KMS-11 (cell line): ENCODE results near the gene GLB1L3.
"Not testable (repeated sequence)": the region's sequence is repeated elsewhere in the genome, so short reads cannot be mapped to it uniquely, and the experiment has no call there.

Experiments used
- H2AFZ ChIP-seq: fragments of 200-600 bp; sonication (generic); 2 replicates; pipeline ENCODE4 v1.6.1; 2016; ENCODE audit warnings: antibody characterized with exemption, mixed run types, low read depth
- H3K27ac ChIP-seq: fragments of 200-600 bp; sonication (generic); 2 replicates; pipeline ENCODE4 v1.6.1; 2016; ENCODE audit warnings: mild to moderate bottlenecking, mixed run types
- H3K27me3 ChIP-seq: fragments of 200-600 bp; sonication (generic); 2 replicates; pipeline ENCODE4 v1.6.1; 2017; ENCODE audit warnings: mild to moderate bottlenecking, low read depth, mixed run types, moderate library complexity; ENCODE audit not compliant: insufficient read depth
- H3K36me3 ChIP-seq: fragments of 200-600 bp; sonication (generic); 2 replicates; pipeline ENCODE4 v1.6.1; 2017; ENCODE audit warnings: mild to moderate bottlenecking, mixed run types; ENCODE audit not compliant: insufficient read depth
- H3K4me1 ChIP-seq: fragments of 200-600 bp; sonication (generic); 2 replicates; pipeline ENCODE4 v1.6.1; 2016; ENCODE audit warnings: mild to moderate bottlenecking, low read depth, mixed run types; ENCODE audit not compliant: poor library complexity, severe bottlenecking
- H3K4me2 ChIP-seq: fragments of 200-600 bp; sonication (generic); 2 replicates; pipeline ENCODE4 v1.7.0; 2016; ENCODE audit warnings: mild to moderate bottlenecking, mixed run types
- H3K4me3 ChIP-seq: fragments of 200-600 bp; sonication (generic); IDR thresholded peaks from 2 replicates; pipeline ENCODE4 v1.6.1; 2017; ENCODE audit warnings: low read depth, low read length, mixed read lengths; ENCODE audit not compliant: insufficient read depth
- H3K79me2 ChIP-seq: fragments of 200-600 bp; sonication (generic); 2 replicates; pipeline ENCODE4 v1.6.1; 2016; ENCODE audit warnings: low read depth, mixed run types; ENCODE audit not compliant: insufficient read depth
- H3K9ac ChIP-seq: fragments of 200-600 bp; sonication (generic); 2 replicates; pipeline ENCODE4 v1.6.1; 2016; ENCODE audit warnings: mild to moderate bottlenecking, mixed run types
- H4K20me1 ChIP-seq: fragments of 200-600 bp; sonication (generic); 2 replicates; pipeline ENCODE4 v1.6.1; 2016; ENCODE audit warnings: mild to moderate bottlenecking, mixed run types; ENCODE audit not compliant: insufficient read depth
- TF ChIP-seq, protein P1 (sequence below): fragments of 200-600 bp; sonication (generic); conservative IDR thresholded peaks from 2 replicates; pipeline ENCODE4 v1.6.1; 2017; ENCODE audit warnings: low read depth, mild to moderate bottlenecking, antibody characterized with exemption, low read length, moderate library complexity, mixed read lengths

GLB1L3 gene

DNA sequence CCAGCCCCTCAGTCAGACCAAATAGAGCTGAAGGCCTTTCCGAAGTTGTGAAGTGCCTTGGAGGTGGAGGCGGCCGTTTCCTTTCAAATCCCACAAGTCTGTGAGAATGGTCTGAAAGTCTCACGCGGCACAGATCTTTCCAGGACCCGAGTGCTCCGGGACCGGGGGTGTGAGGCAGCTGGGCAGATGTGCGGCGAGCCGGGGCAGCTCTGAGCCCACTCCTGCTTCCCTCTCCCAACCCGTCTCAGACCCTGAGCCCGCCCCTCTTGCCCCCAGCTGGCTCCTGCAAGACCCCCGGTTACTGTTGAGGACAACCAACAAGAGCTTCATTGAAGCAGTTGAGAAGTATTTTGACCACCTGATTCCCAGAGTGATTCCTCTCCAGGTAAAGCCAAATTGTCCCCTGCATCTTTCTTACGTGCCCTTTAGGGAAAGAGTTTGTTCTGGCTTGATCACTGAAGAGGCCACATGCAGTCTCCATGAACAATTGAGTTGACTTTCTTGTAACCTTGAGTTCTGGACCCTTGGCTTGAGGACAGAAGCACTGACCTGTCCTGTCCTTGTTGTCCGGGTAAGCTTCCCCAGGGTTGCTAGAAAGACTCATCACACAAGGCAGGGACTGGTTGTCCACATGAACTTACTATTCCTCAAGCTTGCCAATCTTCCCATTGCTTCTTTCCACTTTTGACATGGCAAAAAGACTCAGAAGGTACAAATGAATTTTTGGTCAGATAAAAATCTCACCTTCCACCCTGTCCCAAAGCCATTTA lies 7.5 kb downstream of the GLB1L3 start:
- Histone ChIP-seq H3K9ac (no peak overlapping the region), H3K27me3 (no peaks in the 10 kb centered on the region), H3K36me3 (no peaks in the 10 kb centered on the region), H2AFZ (no peak overlapping the region), H4K20me1 (no peaks in the 10 kb centered on the region), H3K4me3 (no peak overlapping the region), H3K4me2 (no peak overlapping the region), H3K79me2 (no peaks in the 10 kb centered on the region), H3K4me1 (no peaks in the 10 kb centered on the region), H3K27ac (no peak overlapping the region)
- TF ChIP-seq, protein P1, sequence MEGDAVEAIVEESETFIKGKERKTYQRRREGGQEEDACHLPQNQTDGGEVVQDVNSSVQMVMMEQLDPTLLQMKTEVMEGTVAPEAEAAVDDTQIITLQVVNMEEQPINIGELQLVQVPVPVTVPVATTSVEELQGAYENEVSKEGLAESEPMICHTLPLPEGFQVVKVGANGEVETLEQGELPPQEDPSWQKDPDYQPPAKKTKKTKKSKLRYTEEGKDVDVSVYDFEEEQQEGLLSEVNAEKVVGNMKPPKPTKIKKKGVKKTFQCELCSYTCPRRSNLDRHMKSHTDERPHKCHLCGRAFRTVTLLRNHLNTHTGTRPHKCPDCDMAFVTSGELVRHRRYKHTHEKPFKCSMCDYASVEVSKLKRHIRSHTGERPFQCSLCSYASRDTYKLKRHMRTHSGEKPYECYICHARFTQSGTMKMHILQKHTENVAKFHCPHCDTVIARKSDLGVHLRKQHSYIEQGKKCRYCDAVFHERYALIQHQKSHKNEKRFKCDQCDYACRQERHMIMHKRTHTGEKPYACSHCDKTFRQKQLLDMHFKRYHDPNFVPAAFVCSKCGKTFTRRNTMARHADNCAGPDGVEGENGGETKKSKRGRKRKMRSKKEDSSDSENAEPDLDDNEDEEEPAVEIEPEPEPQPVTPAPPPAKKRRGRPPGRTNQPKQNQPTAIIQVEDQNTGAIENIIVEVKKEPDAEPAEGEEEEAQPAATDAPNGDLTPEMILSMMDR = no peak

- not testable (repeated sequence) for H3K4me3 ChIP-seq, H4K20me1 ChIP-seq, H3K79me2 ChIP-seq, H3K9ac ChIP-seq, H3K27me3 ChIP-seq, H3K4me1 ChIP-seq, H2AFZ ChIP-seq, H3K36me3 ChIP-seq, H3K4me2 ChIP-seq, H3K27ac ChIP-seq
Observed at GRCh38 chr11:134284349-134284748, 8.2 kb downstream of the GLB1L3 start.

GRCh38 chr11:134287561-134287960 lies 11.4 kb downstream of the GLB1L3 start:
- H3K9ac ChIP-seq = no peak overlapping the region
- H3K36me3 ChIP-seq = no peaks in the 10 kb centered on the region

DNA sequence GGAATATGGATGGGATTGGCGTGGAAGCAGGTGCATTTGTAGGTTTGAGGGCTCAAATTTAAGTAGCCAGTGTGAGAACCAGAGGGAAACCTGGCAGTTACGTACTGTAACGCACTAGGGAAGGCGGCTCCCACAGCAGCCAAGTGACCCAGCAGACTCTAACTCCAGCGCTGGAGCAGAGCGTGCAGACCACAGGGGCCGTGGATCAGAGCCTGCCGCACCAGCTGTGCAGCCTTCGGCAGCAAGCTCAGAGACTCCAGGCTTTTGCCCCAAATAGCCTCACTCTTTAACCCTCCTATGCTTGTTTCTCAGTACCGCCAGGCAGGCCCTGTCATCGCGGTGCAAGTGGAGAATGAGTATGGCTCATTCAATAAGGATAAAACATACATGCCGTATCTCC lies 12.3 kb downstream of the GLB1L3 start:
- Histone ChIP-seq H3K4me1 (no peaks in the 10 kb centered on the region), H3K4me3 (no peak overlapping the region), H3K4me2 (no peak overlapping the region), H3K36me3 (no peaks in the 10 kb centered on the region), H3K79me2 (no peaks in the 10 kb centered on the region), H3K27me3 (no peaks in the 10 kb centered on the region), H3K9ac (no peak overlapping the region), H2AFZ (no peak overlapping the region), H4K20me1 (no peaks in the 10 kb centered on the region), H3K27ac (no peak overlapping the region)
- TF ChIP-seq, protein P1 = no peak

More at GRCh38 chr11:134287561-134287960, 11.4 kb downstream of the GLB1L3 start:
- no peak overlapping the region for H3K4me2 ChIP-seq
- no peak overlapping the region for H3K4me3 ChIP-seq
- H4K20me1 ChIP-seq = no peaks in the 10 kb centered on the region
- no peak overlapping the region for H3K27ac ChIP-seq
- no peaks in the 10 kb centered on the region for H3K4me1 ChIP-seq
- H2AFZ ChIP-seq = no peak overlapping the region
- TF ChIP-seq, protein P1 = no peak
- no peaks in the 10 kb centered on the region for H3K79me2 ChIP-seq
- H3K27me3 ChIP-seq = no peaks in the 10 kb centered on the region

GRCh38 chr11:134289167-134289566 lies 13.0 kb downstream of the GLB1L3 start:
- TF ChIP-seq, protein P1 = no peak
- H3K36me3 ChIP-seq = no peaks in the 10 kb centered on the region
- no peaks in the 10 kb centered on the region for H4K20me1 ChIP-seq
- no peaks in the 10 kb centered on the region for H3K79me2 ChIP-seq
- no peaks in the 10 kb centered on the region for H3K27me3 ChIP-seq
- H3K4me1 ChIP-seq = no peaks in the 10 kb centered on the region
- no peak overlapping the region for H2AFZ ChIP-seq
- H3K4me3 ChIP-seq = no peak overlapping the region
- no peak overlapping the region for H3K27ac ChIP-seq
- no peak overlapping the region for H3K4me2 ChIP-seq
- H3K9ac ChIP-seq = no peak overlapping the region
